Breast epithelium (tissue), 4 donors: ENCODE results near the gene BAZ2B. TPM values are rescaled to one million over a fixed set of nuclear protein-coding genes. Genes with fewer than 3 reads are reported as not detected.

ENCODE experiments used
- DNase-seq, 2 donors: peaks; one replicate each; pipeline ENCODE4 v3.0.0-alpha.2; 2019; ENCODE audit warnings: low spot score in 2 of 2
- H3K27ac ChIP-seq, 2 donors: fragments of 200-600 bp; sonication (generic) in 1 of 2; one replicate each; pipeline ENCODE4 v1.5.1; 2016 to 2019; ENCODE audit warnings: mild to moderate bottlenecking in 1 of 2
- H3K27me3 ChIP-seq, 2 donors: fragments of 200-600 bp; sonication (generic) in 1 of 2; one replicate each; pipeline versions ENCODE4 v1.5.1 to v1.6.0; 2017 to 2019; ENCODE audit warnings: control low read depth in 1 of 2, mild to moderate bottlenecking in 1 of 2
- H3K36me3 ChIP-seq: fragments of 200-600 bp; one replicate; pipeline ENCODE4 v1.5.1; 2019
- H3K4me1 ChIP-seq, 2 donors: fragments of 200-600 bp; sonication (generic); one replicate each; pipeline ENCODE4 v1.5.1; 2016 to 2019; ENCODE audit warnings: control low read depth in 1 of 2
- H3K4me3 ChIP-seq, 3 donors: fragments of 200-600 bp; sonication (generic); 1 replicate in 2 of 3; 2 replicates in 1 of 3; pipeline ENCODE4 v1.5.1; 2016 to 2019; ENCODE audit warnings: mild to moderate bottlenecking in 3 of 3, moderate library complexity in 2 of 3
- H3K9me3 ChIP-seq, 2 donors: fragments of 200-600 bp; sonication (generic) in 1 of 2; one replicate each; pipeline ENCODE4 v1.5.1; 2016 to 2019; ENCODE audit warnings: control low read depth in 1 of 2
- POLR2A ChIP-seq: fragments of 450-650 bp; IDR thresholded peaks from one replicate; pipeline ENCODE4 v1.6.1; 2016; ENCODE audit warnings: antibody characterized with exemption, mild to moderate bottlenecking, moderate library complexity
- POLR2AphosphoS5 ChIP-seq, 3 donors: sonication (generic); formaldehyde crosslinking; IDR thresholded peaks; one replicate each; pipeline ENCODE4 v1.6.1; 2017; ENCODE audit warnings: antibody characterized with exemption in 3 of 3
- intact Hi-C: fragments of 100-400 bp; cut with DNase I; formaldehyde crosslinking; loops from one replicate; pipeline ENCODE4 v1.15.1; 2023; ENCODE audit warnings: low total_unique reads
- total RNA-seq, 3 donors: library from RNA; depleted of rRNA; stranded (reverse); fragments of >200 nt; gene quantifications; one replicate each; pipeline ENCODE4 v1.1.0, GENCODE V29; 2016
- TF ChIP-seq, protein P1 (sequence below), 3 donors: fragments of 450-650 bp; IDR thresholded peaks; one replicate each; pipeline ENCODE4 v1.5.1; 2016 to 2017; ENCODE audit warnings: antibody characterized with exemption in 3 of 3, mild to moderate bottlenecking in 3 of 3, moderate library complexity in 3 of 3

Gene BAZ2B
- total RNA-seq, 3 donors from 2014 or later, result 86.1 to 250 (median 143) TPM

DNA sequence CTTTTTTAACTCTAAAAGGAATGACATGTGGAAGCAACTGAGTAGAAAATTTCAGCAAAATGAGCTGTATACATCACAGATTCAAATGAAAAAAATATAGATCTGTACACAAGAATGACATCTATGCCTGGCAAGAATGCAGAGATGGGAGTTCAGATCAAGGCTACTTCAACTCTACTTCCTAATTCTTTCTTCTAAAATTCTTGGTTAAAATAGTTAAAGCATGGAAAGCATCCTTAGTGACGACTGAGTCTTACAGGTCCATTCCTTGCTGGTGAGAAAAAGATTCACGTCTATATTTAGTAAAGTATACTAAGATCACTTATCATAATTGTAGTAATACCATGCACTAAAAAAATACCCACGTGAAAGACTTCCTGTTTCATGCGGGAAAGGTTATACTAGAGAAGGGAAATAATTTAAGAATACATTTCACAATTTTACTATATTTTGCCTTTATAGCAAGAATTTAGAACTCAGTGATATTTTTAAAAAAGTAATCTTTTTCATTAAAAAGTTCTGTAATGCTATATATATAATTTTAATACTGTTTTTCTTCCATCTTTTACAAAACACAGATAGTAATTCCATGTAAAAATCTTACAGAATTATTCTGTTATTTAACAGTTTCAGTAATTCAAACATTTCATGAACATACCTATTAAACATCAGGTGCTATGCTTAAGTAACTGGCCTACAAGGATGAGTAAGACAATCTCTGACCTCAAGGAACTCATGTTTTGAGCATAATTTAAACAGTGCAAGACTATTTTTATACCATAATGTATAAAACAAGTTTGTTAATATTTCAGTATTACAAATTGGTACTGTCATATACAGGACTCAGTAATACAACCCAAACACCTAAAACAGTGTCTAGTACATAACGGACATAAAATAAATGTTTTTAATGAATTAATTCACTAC lies 159.6 kb downstream of the BAZ2B start:
- Histone ChIP-seq H3K9me3 (no peaks in the 10 kb centered on the region), H3K4me3 (no peak overlapping the region), H3K4me1 (no peaks in the 10 kb centered on the region), H3K36me3 (no peaks in the 10 kb centered on the region), H3K27ac (no peak overlapping the region), H3K27me3 (no peaks in the 10 kb centered on the region)
- intact Hi-C loops, result no loop called here
- DNase-seq, result no peak
- TF ChIP-seq, protein P1, sequence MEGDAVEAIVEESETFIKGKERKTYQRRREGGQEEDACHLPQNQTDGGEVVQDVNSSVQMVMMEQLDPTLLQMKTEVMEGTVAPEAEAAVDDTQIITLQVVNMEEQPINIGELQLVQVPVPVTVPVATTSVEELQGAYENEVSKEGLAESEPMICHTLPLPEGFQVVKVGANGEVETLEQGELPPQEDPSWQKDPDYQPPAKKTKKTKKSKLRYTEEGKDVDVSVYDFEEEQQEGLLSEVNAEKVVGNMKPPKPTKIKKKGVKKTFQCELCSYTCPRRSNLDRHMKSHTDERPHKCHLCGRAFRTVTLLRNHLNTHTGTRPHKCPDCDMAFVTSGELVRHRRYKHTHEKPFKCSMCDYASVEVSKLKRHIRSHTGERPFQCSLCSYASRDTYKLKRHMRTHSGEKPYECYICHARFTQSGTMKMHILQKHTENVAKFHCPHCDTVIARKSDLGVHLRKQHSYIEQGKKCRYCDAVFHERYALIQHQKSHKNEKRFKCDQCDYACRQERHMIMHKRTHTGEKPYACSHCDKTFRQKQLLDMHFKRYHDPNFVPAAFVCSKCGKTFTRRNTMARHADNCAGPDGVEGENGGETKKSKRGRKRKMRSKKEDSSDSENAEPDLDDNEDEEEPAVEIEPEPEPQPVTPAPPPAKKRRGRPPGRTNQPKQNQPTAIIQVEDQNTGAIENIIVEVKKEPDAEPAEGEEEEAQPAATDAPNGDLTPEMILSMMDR (IDR thresholded peaks at IDR 0.05), result no peak
- TF ChIP-seq POLR2AphosphoS5 (IDR thresholded peaks at IDR 0.05), result no peak
- no peak for TF ChIP-seq POLR2A

DNA sequence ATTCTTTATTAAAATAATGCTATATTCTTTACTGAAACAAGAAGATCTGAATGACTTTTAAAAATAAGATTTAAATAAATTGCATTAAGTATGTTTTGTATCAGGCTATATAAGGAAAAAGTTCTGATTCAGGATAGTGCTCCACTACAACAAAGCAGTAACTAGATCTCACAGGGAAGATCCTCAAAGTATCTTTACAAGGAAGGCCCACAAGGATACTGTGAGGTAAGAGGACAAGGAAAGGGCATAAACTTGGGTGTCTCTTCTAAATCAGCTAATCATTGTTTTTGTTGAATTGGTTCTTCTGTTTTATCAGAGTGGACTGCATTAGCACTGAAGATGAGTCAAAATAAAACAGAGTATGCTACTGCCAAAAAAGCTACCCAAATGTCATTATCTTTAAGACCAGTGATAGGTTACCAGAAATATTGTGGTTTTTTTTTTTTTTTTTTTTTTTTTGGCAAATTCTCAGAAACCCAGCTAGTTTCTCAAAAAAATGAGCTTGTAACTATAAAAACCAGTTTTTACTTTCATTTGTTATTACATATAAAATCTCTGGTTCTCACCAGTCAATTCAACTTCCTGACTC lies 160.9 kb downstream of the BAZ2B start:
- H3K4me1 ChIP-seq, result no peaks in the 10 kb centered on the region
- DNase-seq, result no peak
- no peak overlapping the region for H3K4me3 ChIP-seq
- intact Hi-C loops, result no loop called here
- H3K27ac ChIP-seq, result no peak overlapping the region
- TF ChIP-seq POLR2A (no peak), POLR2AphosphoS5 (IDR thresholded peaks at IDR 0.05) (no peak)
- TF ChIP-seq, protein P1 (IDR thresholded peaks at IDR 0.05), result no peak
- no peaks in the 10 kb centered on the region for H3K27me3 ChIP-seq
- no peaks in the 10 kb centered on the region for H3K36me3 ChIP-seq
- no peaks in the 10 kb centered on the region for H3K9me3 ChIP-seq

DNA sequence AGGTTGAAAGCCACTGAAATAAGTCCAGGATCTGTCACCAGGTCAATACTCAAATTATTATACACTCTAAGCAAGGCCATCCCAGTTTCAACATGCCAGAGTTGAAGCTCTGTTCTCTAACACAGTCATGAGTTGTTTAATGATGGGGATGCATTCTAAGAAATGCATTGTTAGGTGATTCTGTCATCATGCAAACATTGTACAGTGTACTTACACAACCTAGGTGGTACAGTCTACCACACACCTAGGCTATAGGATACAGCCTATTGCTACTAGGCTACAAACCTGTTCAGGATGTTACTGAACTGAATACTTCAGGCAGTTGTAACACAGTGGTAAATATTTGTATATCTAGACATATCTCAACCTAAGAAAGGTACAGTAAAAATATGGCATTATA lies 162.2 kb downstream of the BAZ2B start:
- Histone ChIP-seq H3K27me3 (no peaks in the 10 kb centered on the region), H3K36me3 (no peaks in the 10 kb centered on the region), H3K9me3 (no peaks in the 10 kb centered on the region), H3K4me3 (no peak overlapping the region), H3K27ac (no peak overlapping the region), H3K4me1 (no peaks in the 10 kb centered on the region)
- no peak for DNase-seq
- TF ChIP-seq POLR2A (no peak), POLR2AphosphoS5 (IDR thresholded peaks at IDR 0.05) (no peak)
- TF ChIP-seq, protein P1 (IDR thresholded peaks at IDR 0.05), result no peak
- intact Hi-C loops, result no loop called here

DNA sequence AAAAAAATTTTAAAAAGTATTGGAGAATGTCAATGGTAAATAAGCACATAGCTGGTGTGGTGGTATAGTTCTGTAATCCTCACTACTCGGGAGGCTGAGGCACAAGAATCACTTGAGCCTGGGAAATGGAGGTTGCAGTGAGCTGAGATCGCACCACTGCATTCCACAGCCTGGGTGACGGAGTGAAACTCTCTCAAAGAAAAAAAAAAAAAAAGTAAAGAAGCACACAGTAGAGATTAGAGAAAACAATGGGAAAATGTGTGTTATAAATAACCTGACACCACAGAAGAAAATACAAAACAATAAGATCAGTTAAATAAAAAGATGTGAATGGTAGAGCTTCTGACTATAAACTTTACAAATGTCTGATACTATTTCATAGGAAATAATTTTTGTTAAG lies 166.2 kb downstream of the BAZ2B start:
- TF ChIP-seq POLR2A (no peak), POLR2AphosphoS5 (IDR thresholded peaks at IDR 0.05) (no peak)
- TF ChIP-seq, protein P1 (IDR thresholded peaks at IDR 0.05), result no peak
- intact Hi-C loops, result no loop called here
- peaks cover 4% of the 10 kb centered on the region for H3K36me3 ChIP-seq
- H3K27me3 ChIP-seq, result no peaks in the 10 kb centered on the region
- DNase-seq, result no peak
- no peaks in the 10 kb centered on the region for H3K9me3 ChIP-seq
- no peaks in the 10 kb centered on the region for H3K4me1 ChIP-seq
- no peak overlapping the region for H3K4me3 ChIP-seq
- H3K27ac ChIP-seq, result no peak overlapping the region

DNA sequence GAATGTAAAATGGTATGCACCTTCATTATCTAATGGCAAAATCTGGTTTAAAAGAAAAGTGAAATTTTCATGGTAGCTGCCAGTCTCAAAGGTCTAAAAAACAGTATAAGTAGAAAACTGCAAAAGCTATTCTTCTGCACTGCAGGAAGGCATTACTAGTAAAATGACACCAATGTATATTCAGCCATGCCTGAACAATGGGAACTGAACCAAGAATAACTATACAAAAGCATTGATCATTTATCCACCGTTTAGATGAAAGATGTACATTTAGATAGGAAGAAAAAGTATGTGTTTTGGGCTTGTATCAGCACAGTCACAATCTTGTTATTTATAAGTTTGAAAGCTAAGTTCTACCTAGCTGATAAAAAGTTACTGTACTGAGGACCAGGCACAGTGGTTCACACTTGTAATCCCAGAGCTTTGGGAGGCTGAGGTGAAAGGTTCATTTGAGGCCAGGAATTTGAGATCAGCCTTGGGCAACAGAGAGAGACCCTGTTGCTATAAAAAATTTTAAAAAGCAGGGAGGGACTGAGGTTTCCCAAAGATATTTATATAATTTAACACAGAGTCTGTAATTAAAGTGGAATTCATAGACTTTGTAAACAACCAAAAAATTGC lies 166.7 kb downstream of the BAZ2B start:
- DNase-seq, result no peak
- no peaks in the 10 kb centered on the region for H3K9me3 ChIP-seq
- H3K4me1 ChIP-seq, result no peaks in the 10 kb centered on the region
- peaks cover 4% of the 10 kb centered on the region for H3K36me3 ChIP-seq
- intact Hi-C loops, result no loop called here
- no peaks in the 10 kb centered on the region for H3K27me3 ChIP-seq
- TF ChIP-seq POLR2A (no peak), POLR2AphosphoS5 (IDR thresholded peaks at IDR 0.05) (no peak)
- TF ChIP-seq, protein P1 (IDR thresholded peaks at IDR 0.05), result no peak
- no peak overlapping the region for H3K4me3 ChIP-seq
- no peak overlapping the region for H3K27ac ChIP-seq
